ENCODE results near the gene TMSB10. TPM values are rescaled to one million over a fixed set of nuclear protein-coding genes. Genes with fewer than 3 reads are reported as not detected.

The TMSB10 gene
- total and polyA plus RNA-seq, 2 of the 13 experiments (the other 11 are each of a cell fraction or from before 2014, with no cell fraction given): 665 to 708 TPM

DNA sequence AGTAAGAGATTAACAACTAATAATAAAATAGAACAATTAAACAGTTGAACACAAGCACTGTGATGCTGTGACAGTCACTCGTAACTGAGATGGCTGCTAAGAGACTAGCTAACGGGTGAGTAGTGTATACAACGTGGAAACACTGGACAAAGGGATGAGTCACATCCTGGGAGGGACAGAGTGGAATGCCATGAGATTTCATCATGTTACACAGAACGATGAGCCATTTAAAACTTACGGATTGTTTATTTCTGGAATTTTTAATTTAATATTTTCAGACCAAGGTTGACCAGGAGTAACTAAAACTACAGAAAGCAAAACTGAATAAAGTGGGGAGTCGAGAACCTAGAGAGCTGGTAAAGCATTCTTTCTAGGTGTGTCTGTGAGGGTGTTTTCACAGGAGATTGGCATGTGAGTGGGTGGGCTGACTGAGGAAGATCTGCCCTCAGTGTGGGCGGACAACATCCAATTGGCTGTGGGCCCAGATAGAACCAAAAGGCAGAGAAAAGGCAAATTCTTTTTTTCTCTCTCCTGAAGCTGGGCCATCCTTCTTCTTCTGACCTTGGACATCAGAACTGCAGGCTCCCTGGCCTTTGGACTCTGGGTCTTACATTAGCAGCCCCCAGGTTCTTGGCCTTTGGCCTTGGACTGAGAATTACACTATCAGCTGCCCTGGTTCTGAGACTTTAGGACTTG is 14.6 kb downstream of the TMSB10 start (continued):
- TF ChIP-seq, protein P1, sequence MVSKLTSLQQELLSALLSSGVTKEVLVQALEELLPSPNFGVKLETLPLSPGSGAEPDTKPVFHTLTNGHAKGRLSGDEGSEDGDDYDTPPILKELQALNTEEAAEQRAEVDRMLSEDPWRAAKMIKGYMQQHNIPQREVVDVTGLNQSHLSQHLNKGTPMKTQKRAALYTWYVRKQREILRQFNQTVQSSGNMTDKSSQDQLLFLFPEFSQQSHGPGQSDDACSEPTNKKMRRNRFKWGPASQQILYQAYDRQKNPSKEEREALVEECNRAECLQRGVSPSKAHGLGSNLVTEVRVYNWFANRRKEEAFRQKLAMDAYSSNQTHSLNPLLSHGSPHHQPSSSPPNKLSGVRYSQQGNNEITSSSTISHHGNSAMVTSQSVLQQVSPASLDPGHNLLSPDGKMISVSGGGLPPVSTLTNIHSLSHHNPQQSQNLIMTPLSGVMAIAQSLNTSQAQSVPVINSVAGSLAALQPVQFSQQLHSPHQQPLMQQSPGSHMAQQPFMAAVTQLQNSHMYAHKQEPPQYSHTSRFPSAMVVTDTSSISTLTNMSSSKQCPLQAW (CRISPR knock-in tag; IDR thresholded peaks at IDR 0.05): no peak
- TF ChIP-seq ZNF552 (CRISPR knock-in tag; IDR thresholded peaks at IDR 0.05; ENCODE audit: borderline replicate concordance) (no peak), KDM6A (CRISPR knock-in tag; IDR thresholded peaks at IDR 0.05; ENCODE audit: low read depth) (peak; percentile 22), CHD4 (IDR thresholded peaks at IDR 0.05; ENCODE audit: borderline replicate concordance, low read length) (no peak), ZMAT3 (CRISPR knock-in tag; conservative IDR thresholded peaks at IDR 0.05) (peak; percentile 32; the same call in 1 of the 2 replicates), STAG1 (CRISPR knock-in tag; IDR thresholded peaks at IDR 0.05) (no peak), ZNF567 (CRISPR knock-in tag; IDR thresholded peaks at IDR 0.05; ENCODE audit: borderline replicate concordance) (no peak), TBL1XR1 (IDR thresholded peaks at IDR 0.05; ENCODE audit: borderline replicate concordance, low read length, partially characterized antibody) (peak; percentile 46), DNMT1 (CRISPR knock-in tag; IDR thresholded peaks at IDR 0.05) (no peak), ZC3H4 (CRISPR knock-in tag; IDR thresholded peaks at IDR 0.05; ENCODE audit: borderline replicate concordance) (0 out of 2 replicates have a peak, but pooled peaks have one; percentile 21), ADNP (CRISPR knock-in tag; IDR thresholded peaks at IDR 0.05) (no peak), ZNF335 (CRISPR knock-in tag; IDR thresholded peaks at IDR 0.05) (0 out of 2 replicates have a peak, but pooled peaks have one; percentile 47), ZNF879 (CRISPR knock-in tag; IDR thresholded peaks at IDR 0.05) (no peak), KAT8 (CRISPR knock-in tag; IDR thresholded peaks at IDR 0.05) (peak; percentile 85), ZFP1 (CRISPR knock-in tag; IDR thresholded peaks at IDR 0.05) (0 out of 2 replicates have a peak, but pooled peaks have one; percentile 40)
- TF ChIP-seq, protein P2, sequence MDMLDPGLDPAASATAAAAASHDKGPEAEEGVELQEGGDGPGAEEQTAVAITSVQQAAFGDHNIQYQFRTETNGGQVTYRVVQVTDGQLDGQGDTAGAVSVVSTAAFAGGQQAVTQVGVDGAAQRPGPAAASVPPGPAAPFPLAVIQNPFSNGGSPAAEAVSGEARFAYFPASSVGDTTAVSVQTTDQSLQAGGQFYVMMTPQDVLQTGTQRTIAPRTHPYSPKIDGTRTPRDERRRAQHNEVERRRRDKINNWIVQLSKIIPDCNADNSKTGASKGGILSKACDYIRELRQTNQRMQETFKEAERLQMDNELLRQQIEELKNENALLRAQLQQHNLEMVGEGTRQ (IDR thresholded peaks at IDR 0.05; ENCODE audit: low read depth, low read length): no peak
- TF ChIP-seq, protein P2 (CRISPR knock-in tag; IDR thresholded peaks at IDR 0.05; ENCODE audit: borderline replicate concordance): no peak
- TF ChIP-seq, protein P3, sequence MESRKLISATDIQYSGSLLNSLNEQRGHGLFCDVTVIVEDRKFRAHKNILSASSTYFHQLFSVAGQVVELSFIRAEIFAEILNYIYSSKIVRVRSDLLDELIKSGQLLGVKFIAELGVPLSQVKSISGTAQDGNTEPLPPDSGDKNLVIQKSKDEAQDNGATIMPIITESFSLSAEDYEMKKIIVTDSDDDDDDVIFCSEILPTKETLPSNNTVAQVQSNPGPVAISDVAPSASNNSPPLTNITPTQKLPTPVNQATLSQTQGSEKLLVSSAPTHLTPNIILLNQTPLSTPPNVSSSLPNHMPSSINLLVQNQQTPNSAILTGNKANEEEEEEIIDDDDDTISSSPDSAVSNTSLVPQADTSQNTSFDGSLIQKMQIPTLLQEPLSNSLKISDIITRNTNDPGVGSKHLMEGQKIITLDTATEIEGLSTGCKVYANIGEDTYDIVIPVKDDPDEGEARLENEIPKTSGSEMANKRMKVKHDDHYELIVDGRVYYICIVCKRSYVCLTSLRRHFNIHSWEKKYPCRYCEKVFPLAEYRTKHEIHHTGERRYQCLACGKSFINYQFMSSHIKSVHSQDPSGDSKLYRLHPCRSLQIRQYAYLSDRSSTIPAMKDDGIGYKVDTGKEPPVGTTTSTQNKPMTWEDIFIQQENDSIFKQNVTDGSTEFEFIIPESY (CRISPR knock-in tag; IDR thresholded peaks at IDR 0.05): no peak
- TF ChIP-seq, protein P4, sequence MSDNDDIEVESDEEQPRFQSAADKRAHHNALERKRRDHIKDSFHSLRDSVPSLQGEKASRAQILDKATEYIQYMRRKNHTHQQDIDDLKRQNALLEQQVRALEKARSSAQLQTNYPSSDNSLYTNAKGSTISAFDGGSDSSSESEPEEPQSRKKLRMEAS (IDR thresholded peaks at IDR 0.05): peak; percentile 36; the same call in 1 of the 2 replicates
- TF ChIP-seq, protein P5, sequence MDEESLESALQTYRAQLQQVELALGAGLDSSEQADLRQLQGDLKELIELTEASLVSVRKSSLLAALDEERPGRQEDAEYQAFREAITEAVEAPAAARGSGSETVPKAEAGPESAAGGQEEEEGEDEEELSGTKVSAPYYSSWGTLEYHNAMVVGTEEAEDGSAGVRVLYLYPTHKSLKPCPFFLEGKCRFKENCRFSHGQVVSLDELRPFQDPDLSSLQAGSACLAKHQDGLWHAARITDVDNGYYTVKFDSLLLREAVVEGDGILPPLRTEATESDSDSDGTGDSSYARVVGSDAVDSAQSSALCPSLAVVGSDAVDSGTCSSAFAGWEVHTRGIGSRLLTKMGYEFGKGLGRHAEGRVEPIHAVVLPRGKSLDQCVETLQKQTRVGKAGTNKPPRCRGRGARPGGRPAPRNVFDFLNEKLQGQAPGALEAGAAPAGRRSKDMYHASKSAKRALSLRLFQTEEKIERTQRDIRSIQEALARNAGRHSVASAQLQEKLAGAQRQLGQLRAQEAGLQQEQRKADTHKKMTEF (CRISPR knock-in tag; IDR thresholded peaks at IDR 0.05): peak; percentile 72; the same call in 1 of the 2 replicates
- TF ChIP-seq, protein P6, sequence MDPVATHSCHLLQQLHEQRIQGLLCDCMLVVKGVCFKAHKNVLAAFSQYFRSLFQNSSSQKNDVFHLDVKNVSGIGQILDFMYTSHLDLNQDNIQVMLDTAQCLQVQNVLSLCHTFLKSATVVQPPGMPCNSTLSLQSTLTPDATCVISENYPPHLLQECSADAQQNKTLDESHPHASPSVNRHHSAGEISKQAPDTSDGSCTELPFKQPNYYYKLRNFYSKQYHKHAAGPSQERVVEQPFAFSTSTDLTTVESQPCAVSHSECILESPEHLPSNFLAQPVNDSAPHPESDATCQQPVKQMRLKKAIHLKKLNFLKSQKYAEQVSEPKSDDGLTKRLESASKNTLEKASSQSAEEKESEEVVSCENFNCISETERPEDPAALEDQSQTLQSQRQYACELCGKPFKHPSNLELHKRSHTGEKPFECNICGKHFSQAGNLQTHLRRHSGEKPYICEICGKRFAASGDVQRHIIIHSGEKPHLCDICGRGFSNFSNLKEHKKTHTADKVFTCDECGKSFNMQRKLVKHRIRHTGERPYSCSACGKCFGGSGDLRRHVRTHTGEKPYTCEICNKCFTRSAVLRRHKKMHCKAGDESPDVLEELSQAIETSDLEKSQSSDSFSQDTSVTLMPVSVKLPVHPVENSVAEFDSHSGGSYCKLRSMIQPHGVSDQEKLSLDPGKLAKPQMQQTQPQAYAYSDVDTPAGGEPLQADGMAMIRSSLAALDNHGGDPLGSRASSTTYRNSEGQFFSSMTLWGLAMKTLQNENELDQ (CRISPR knock-in tag; IDR thresholded peaks at IDR 0.05; ENCODE audit: borderline replicate concordance): no peak

Measured in HepG2 (cell line).